ENCODE results near the gene SNCG. TPM values are rescaled to one million over a fixed set of nuclear protein-coding genes. Genes with fewer than 3 reads are reported as not detected.
"Not testable (repeated sequence)": the region's sequence is repeated elsewhere in the genome, so short reads cannot be mapped to it uniquely, and the experiment has no call there.

SNCG gene
- total RNA-seq, 1 experiment from 2014 or later: 61.1 TPM

GRCh38 chr10:86991362-86991761 lies 33.0 kb downstream of the SNCG start:
- H4K20me1 ChIP-seq (ENCODE audit: insufficient read depth); H3K27ac ChIP-seq (ENCODE audit: low read depth, low read length); H3K9me2 ChIP-seq (ENCODE audit: insufficient read depth); H2AFZ ChIP-seq (ENCODE audit: low read depth, low read length, poor library complexity, severe bottlenecking); H3K9me3 ChIP-seq (ENCODE audit: control insufficient read depth in 1 of 2, insufficient read depth in 1 of 2, low read depth in 1 of 2, low read length in 2 of 2); DNase-seq (ENCODE audit: low read depth, low spot score); BruUV-seq (replicated peaks); CTCF ChIA-PET; RAD21 ChIA-PET (ENCODE audit: low non-redundant PET in 1 of 2, low total read pairs in 2 of 2, uncharacterized antibody in 2 of 2, unreplicated experiment in 2 of 2); H3K36me3 ChIP-seq (ENCODE audit: control insufficient read depth in 1 of 2, insufficient read depth in 2 of 2, low read length in 2 of 2); POLR2A ChIA-PET; intact Hi-C loops (cut with micrococcal nuclease); H3K9ac ChIP-seq (ENCODE audit: low read length); ATAC-seq; H3K4me2 ChIP-seq (ENCODE audit: low read length); H3K4me1 ChIP-seq (ENCODE audit: control insufficient read depth in 1 of 2, insufficient read depth in 2 of 2, low read length in 2 of 2); H3K4me3 ChIP-seq (replicated peaks in 1 of 2; ENCODE audit: low read depth in 1 of 2, low read length in 2 of 2); H3K79me2 ChIP-seq (ENCODE audit: insufficient read depth, low read length); H3K27me3 ChIP-seq (ENCODE audit: insufficient read depth, low read length): not testable (repeated sequence)

GRCh38 chr10:86992456-86992855 lies 34.1 kb downstream of the SNCG start:
- POLR2A ChIA-PET: no interaction called here
- H3K79me2 ChIP-seq (ENCODE audit: insufficient read depth, low read length): no peaks in the 10 kb centered on the region
- no peak overlapping the region for H3K4me2 ChIP-seq (ENCODE audit: low read length)
- BruUV-seq (replicated peaks): no TSS peak
- DNase-seq (ENCODE audit: low read depth, low spot score): no peak
- H4K20me1 ChIP-seq (ENCODE audit: insufficient read depth): no peaks in the 10 kb centered on the region
- no peaks in the 10 kb centered on the region for H3K9me2 ChIP-seq (ENCODE audit: insufficient read depth)
- RAD21 ChIA-PET (ENCODE audit: low non-redundant PET in 1 of 2, low total read pairs in 2 of 2, uncharacterized antibody in 2 of 2, unreplicated experiment in 2 of 2): no interaction called here
- H3K9me3 ChIP-seq (ENCODE audit: control insufficient read depth in 1 of 2, insufficient read depth in 1 of 2, low read depth in 1 of 2, low read length in 2 of 2): no peaks in the 10 kb centered on the region
- no peaks in the 10 kb centered on the region for H3K36me3 ChIP-seq (ENCODE audit: control insufficient read depth in 1 of 2, insufficient read depth in 2 of 2, low read length in 2 of 2)
- TF ChIP-seq ZFX (IDR thresholded peaks at IDR 0.05): no peak
- no peak for TF ChIP-seq EZH2phosphoT487 (IDR thresholded peaks at IDR 0.05; ENCODE audit: borderline replicate concordance)
- TF ChIP-seq FOSL1 (IDR thresholded peaks at IDR 0.05; ENCODE audit: low read depth): no peak
- H2AFZ ChIP-seq (ENCODE audit: low read depth, low read length, poor library complexity, severe bottlenecking): no peak overlapping the region
- H3K27ac ChIP-seq (ENCODE audit: low read depth, low read length): no peak overlapping the region
- no peaks in the 10 kb centered on the region for H3K4me1 ChIP-seq (ENCODE audit: control insufficient read depth in 1 of 2, insufficient read depth in 2 of 2, low read length in 2 of 2)
- intact Hi-C loops (cut with micrococcal nuclease): no loop called here
- ATAC-seq: no peak
- H3K9ac ChIP-seq (ENCODE audit: low read length): no peak overlapping the region
- CTCF ChIA-PET: no interaction called here
- no peak overlapping the region for H3K4me3 ChIP-seq (replicated peaks in 1 of 2; ENCODE audit: low read depth in 1 of 2, low read length in 2 of 2)
- no peaks in the 10 kb centered on the region for H3K27me3 ChIP-seq (ENCODE audit: insufficient read depth, low read length)

GRCh38 chr10:86992929-86993328 lies 34.5 kb downstream of the SNCG start:
- H4K20me1 ChIP-seq (ENCODE audit: insufficient read depth): no peaks in the 10 kb centered on the region
- H3K9ac ChIP-seq (ENCODE audit: low read length): no peak overlapping the region
- no peak overlapping the region for H3K27ac ChIP-seq (ENCODE audit: low read depth, low read length)
- ChIA-PET CTCF (no interaction called here), RAD21 (ENCODE audit: low non-redundant PET in 1 of 2, low total read pairs in 2 of 2, uncharacterized antibody in 2 of 2, unreplicated experiment in 2 of 2) (no interaction called here), POLR2A (no interaction called here)
- DNase-seq (ENCODE audit: low read depth, low spot score) (no peak), ATAC-seq (no peak)
- no peaks in the 10 kb centered on the region for H3K27me3 ChIP-seq (ENCODE audit: insufficient read depth, low read length)
- no peaks in the 10 kb centered on the region for H3K9me2 ChIP-seq (ENCODE audit: insufficient read depth)
- H3K4me1 ChIP-seq (ENCODE audit: control insufficient read depth in 1 of 2, insufficient read depth in 2 of 2, low read length in 2 of 2): no peaks in the 10 kb centered on the region
- no peaks in the 10 kb centered on the region for H3K36me3 ChIP-seq (ENCODE audit: control insufficient read depth in 1 of 2, insufficient read depth in 2 of 2, low read length in 2 of 2)
- H3K4me3 ChIP-seq (replicated peaks in 1 of 2; ENCODE audit: low read depth in 1 of 2, low read length in 2 of 2): no peak overlapping the region
- no TSS peak for BruUV-seq (replicated peaks)
- no peak overlapping the region for H3K4me2 ChIP-seq (ENCODE audit: low read length)
- intact Hi-C loops (cut with micrococcal nuclease): no loop called here
- no peaks in the 10 kb centered on the region for H3K9me3 ChIP-seq (ENCODE audit: control insufficient read depth in 1 of 2, insufficient read depth in 1 of 2, low read depth in 1 of 2, low read length in 2 of 2)
- H3K79me2 ChIP-seq (ENCODE audit: insufficient read depth, low read length): no peaks in the 10 kb centered on the region
- TF ChIP-seq EZH2 (IDR thresholded peaks at IDR 0.05) (no peak), CTCF (IDR thresholded peaks at IDR 0.05 in 2 of 3, conservative IDR thresholded peaks at IDR 0.05 in 1 of 3; ENCODE audit: borderline replicate concordance in 1 of 3, insufficient read depth in 1 of 3, low read depth in 2 of 3, low read length in 2 of 3) (no peak), FOSL1 (IDR thresholded peaks at IDR 0.05; ENCODE audit: low read depth) (no peak), SP1 (IDR thresholded peaks at IDR 0.05; ENCODE audit: low read depth) (no peak), RAD21 (IDR thresholded peaks at IDR 0.05; ENCODE audit: low read depth) (no peak), ELF1 (IDR thresholded peaks at IDR 0.05; ENCODE audit: borderline replicate concordance, low read depth) (no peak)
- H2AFZ ChIP-seq (ENCODE audit: low read depth, low read length, poor library complexity, severe bottlenecking): no peak overlapping the region

Data from HCT116 (cell line).